ENCODE measurements around the gene NRP1.

Gene NRP1

DNA sequence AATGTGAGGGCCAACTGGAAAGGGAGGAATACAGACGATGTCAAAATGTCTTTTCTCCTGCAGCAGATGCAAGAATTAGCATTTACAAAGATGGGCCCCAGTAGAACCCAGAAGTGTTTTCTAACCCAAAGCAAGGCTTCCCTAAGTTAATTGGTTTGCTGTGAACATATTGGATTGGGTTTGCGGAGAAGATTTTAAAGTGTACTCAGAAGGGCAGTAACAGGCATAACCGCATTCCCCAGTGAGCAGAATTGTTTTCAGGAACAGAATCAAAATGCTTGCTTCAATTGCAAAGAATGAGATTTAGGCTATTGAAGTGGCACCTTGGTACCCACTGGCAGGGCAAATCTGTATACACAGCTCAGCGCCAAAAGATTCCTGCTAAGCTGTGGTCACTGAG lies 78.0 kb downstream of the NRP1 start:
- no peak for FAIRE-seq

DNA sequence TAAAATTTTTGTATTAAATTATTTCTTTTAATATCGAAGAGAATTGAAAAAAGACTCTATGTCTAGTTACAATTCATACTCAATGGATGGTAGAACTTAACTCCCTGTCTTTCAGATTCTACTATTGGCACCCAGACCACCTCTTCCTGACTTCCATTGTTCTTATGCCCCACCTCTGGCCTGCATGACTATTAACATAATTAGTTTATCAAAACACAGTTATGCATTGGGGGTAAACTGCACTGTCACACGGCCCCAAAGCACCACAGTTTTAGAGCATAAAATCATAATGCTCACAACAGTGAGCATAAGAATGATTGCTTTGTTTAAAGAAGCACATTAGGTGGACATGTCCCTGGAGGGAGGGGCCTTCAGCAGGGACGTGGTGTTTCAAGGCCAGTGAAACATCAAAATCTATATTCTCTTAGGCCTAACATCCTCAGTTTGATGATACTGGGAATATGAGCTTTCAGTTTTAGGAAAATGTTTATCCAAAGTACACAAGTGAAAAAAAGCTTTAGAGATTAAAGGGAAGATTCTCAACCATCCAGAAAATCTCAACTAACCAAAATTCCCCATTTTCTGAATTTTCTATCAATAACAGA lies 79.8 kb downstream of the NRP1 start:
- no peak for FAIRE-seq

DNA sequence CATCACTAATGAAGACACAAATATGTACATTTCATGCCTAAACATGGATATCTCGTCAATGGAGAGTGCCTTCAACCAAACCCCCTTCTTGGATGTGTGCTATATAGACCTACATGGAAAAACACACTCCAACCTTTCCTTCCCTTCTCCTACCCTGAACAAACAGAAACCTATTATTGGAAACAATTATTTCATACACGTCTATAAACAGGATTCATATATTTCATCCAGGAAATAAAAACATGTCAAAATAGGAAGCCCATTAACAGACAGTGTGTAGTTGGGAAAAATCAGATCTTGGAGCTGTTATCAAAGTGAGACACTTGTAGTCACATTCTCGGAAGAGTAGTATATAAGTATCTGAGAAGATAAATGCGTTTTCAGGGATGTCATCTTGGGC lies 81.1 kb downstream of the NRP1 start:
- no peak for FAIRE-seq

DNA sequence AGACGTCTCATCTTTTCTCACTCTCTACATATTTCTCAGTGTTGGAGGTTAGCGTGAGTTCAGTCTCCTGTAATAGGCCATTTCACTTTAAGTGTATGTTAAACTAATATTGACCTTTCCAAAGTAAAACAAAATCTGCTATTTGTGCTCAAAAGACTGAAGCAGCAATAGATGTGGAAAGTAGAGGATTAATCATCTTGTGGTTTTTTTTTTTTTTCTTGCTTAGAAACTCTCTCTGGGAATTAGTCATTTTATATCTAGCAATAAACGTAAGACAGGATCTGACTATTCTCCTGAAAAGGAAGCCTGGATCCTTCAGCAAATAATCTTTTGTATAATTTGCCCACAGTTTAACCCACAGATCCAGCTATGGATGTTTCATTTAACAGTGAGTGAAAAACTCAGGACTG lies 81.7 kb downstream of the NRP1 start:
- no peak for FAIRE-seq

DNA sequence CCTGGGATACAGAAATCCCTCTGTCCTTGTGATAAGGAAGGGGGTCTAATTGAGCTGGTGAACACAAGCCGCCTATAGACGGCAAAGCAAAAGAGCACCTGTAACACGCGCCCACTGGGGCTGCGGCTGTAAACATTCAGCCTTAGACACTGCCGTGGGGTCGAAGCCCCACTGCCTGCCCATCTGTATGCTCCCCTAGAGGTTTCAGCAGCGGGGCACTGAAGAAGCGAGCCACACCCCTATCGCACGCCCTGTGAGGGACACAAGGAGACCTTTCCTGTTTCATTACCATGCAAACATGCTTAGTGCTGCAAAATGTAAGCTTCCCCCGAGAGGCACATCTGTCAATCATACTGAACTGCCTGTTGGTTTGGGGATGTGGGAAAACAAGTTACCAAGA lies 82.1 kb downstream of the NRP1 start:
- no peak for FAIRE-seq

DNA sequence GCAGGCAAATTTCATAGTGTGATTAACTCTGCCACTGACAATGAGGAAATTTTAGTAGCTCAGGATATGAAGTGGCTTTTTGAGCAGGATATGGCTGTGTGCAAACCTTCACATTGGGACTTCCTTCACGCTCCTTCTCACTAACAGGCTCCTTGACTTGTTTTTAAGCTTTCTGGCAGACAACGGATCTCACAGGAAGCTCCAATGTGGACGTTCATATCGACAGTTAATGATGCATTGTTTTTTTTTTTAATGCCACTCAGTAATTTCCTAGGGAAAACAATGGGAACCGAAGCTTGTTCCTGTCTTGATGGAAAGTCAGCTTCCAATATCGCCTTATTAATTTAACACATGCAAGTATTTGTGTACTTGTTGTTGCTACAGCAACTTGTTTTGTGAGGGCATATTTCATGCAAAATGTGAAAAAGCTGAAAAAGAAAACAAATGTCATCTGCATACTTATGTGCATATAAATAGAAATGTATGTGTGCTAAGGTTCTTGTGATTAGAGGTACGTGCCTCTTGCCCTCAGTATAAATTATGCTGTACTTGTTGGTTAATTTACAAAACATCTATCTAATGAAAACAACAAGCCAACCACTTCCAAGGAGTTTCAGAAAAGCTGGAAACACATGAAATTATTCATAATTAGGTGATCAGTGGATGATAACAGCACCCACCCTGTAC lies 84.7 kb downstream of the NRP1 start:
- no peak for FAIRE-seq

DNA sequence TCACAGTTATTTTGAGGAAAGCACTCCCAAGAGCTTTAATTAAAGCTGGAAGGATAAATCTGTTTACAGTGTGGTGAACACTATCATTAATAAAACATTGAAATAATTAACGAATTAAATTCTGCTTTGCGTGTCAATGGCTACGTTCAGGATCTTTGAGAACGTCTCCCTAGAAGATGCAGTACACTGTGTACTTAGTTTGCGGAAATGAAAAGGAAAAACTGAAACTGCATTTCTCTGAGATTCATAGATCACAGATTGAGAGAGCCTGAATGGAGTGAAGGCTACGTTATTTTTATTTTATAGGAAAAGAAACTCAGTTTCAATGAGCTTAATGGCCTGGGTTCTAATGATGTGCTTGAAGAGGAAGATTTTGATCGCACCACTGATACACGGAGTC lies 85.3 kb downstream of the NRP1 start:
- FAIRE-seq = no peak

DNA sequence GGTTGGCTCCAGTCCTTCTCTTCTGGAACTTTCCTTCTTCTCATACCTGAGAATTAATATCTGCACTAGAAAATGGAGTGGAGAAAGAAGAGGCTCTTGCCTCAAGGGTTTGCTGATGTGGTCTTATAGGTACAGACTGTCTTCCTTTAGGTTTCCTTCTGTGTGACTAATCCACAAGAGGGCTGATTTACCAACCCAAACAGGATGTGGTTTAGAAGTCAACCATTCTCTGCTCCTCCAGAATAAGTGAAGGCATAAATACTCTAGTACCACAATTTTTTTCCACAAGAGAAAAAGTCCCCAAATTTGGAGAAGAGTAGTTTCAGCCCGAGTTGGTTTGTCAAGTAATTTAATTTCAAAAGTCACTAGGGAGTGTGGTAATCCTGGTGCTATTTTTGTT lies 85.8 kb downstream of the NRP1 start:
- FAIRE-seq = no peak

DNA sequence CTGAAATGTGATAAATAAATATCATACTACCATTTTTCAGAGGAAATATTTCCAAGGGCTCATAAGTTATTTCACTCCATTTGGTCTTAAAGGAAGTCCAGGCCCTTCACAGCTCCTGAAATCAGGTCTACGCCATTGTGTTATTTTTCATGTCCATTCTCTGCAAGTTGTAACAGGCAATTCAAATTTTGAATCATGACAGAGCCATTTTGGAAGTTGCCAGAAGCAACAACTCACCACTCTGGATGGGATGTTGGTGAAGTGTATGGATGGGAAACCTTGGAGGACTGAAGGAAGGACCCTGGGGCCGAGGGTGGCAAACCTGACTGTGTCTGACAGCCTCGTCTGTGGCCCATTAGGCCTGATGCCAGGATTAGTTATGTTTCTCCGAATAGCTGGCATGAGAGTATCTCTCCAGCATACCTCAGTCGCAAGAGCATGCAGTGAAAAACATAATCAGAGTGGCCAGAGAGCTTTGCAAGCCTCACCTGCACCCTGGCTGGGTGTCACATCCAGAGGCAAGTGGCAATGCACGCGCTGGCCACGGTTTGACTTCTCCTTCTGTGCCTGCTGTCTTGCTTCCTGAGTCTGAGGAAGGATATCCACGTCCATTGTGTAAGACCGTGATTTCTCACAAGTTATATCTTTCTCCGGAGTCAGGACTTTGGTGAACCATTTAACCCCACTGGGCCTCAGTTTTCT lies 87.1 kb downstream of the NRP1 start:
- FAIRE-seq = no peak

DNA sequence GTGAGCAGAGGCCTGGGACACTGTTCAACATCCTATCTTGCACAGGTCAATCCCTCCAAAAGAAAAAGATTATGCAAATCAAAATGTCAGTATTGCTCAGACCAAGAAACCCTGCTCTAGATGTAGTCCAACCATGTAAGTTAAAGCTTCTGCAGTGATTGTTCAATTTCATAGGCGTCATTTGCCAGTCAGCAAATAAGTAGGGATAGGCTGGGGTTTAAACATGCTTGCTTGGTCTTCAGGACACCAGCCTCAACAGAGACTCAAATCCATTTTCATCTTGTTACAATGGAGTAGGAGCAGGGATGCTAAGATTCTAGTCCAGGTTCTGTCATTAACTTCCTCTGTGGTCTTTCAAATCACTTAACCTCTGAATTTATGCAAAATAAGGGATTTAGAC lies 89.1 kb downstream of the NRP1 start:
- FAIRE-seq = no peak

DNA sequence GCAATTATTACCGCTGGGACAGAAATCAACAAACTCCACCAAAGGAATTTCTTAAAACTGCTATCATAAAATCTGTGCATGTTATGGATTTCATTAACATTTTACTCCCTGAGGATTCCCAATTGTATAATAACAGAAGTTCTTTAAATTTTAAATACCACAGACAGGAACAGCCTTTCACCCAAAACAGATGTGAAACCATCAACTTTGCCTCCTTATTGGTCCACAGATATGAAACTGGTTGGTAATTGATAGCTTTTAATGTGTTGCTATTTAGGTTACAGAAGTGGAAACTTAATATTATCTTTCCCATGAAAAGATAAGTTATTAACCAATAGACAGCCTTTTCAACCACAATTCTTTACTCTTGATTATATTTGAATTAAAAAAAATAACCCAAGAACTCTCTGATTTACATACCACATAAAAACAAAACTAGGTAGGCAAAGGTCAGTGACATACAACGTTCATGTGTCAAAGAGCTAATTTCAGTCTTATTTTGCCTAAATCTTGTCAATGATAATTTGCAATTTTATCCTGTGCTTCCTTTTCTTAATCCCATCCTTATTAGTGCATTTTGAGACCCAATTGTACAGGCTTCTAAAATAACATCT lies 90.0 kb downstream of the NRP1 start:
- no peak for FAIRE-seq

DNA sequence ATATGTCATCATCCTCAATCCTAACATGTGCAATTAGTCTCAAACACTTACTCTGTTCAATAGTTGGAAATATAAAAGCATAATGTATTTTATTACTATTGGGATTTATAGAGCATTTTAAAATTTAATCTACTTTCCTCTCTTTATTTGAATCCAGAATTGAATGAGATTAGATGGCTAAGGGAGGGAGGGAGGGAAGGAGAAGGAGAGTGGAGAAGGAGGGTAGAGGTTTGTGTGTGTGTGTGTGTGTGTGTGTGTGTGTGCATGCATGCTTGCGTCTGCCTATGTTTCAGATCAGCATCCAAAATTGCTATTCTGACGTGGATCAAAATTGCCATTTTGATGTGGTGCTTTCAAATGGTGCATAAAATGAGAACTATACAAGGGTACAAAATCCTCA lies 90.8 kb downstream of the NRP1 start:
- FAIRE-seq = no peak

DNA sequence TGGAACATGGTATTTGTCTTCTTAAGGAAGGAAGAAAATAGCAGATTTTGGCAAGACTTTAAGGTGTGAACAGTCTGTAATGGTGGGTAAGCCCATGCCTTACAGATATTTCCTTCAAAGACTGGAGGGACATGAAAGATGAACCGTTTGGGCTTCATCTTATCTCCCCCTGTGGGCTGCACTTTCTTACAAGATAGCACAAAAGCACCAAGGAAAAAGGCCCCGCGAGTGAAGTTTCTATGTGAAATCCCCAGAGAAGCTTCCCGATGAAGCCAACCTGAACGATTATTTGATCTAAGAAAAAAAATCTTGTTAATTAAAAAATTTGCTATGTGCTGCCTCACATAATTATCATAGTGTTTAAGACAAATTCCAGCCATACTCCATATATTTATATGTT lies 91.5 kb downstream of the NRP1 start:
- FAIRE-seq = no peak

DNA sequence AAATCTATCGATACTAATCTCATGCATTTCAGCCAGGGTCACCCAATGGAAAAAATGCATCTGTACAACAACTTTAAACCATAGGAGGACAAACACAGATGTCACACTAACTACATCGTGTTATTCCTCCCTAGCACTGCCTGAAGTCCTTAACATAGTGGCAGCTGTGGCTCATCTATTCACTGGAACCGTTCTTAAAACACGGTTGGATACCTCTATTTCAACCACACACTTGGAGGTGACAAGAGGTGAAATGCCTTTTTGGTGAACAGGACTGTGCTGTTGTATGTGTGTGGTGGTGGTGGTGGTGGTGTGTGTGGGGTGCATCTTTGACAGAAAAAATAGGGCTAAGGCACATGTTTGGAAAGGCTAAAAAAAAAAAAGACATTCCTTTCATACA lies 93.1 kb downstream of the NRP1 start:
- FAIRE-seq = no peak

DNA sequence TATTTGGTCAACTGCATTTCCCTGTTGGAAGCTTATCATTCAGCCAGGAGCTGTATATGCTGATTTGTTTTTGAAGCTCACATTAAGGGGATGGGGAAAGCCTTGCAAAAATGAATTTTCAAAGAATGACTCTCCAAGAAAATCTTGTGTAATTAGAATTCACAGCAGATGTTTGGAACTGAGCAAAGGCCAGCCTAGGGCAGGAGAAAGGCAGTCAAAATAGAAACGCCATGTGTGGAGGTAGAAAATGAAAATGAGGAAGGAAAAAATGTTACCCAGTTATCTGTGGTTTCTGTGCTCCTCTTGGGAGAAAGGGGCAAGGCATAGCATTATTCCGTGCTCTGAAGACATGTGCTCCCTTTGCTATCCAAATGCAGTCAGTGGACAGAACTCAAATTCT lies 93.5 kb downstream of the NRP1 start:
- FAIRE-seq = no peak

DNA sequence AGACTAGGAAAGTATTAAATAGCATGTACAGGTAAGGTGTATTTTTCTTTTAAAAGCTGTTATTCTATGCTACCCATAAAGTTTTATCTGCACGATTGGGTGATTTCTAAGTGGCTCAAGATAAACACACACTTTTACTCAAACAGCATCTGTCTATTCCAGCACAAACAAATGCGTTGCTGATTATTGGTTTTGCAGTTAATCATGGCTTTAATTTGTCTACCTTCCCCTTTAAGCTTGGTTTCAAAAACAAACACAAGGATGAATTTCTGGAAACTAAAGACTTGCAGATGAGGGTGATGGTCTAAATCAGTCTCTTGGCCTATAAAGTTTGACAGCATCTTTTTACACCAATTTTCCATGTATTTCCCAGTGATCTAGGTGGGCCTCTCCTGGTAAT lies 94.2 kb downstream of the NRP1 start:
- FAIRE-seq = no peak

DNA sequence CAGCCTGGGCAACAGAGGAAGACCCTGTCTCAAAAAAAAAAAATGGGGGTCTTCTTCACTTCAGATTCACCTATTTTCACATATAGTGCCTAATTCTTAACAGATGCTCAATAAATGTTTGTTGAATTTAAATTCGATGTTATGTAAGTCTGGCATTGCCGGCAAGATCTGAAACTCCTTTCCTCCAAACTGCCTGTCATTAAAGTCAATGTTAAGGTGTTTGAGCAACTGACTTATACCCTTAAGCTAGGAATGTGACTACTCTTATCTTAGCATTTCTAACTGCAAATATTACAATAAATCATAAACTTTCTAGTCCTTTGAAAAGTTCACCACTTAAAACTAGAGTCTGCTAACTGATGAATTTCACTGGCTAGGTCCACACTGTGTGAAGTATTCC lies 95.2 kb downstream of the NRP1 start:
- FAIRE-seq = no peak

DNA sequence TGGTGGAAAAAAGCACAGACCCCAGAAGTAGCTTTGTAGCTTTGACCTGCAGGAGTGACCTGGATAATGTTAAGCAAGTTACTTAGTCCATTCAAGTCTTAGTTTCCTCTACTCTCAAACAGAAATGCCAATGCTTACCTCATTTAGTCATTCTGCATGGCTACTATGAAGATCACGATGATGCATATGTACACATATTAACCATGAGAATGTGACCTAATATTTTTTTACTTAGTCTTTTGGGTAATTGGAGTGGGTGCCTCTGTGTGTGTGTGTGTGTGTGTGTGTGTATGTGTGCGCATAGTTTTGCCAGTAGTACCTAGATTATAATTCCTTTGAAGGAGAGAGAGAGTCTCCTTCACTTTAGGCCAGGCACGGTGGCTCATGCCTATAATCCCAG lies 95.8 kb downstream of the NRP1 start:
- no peak for FAIRE-seq

DNA sequence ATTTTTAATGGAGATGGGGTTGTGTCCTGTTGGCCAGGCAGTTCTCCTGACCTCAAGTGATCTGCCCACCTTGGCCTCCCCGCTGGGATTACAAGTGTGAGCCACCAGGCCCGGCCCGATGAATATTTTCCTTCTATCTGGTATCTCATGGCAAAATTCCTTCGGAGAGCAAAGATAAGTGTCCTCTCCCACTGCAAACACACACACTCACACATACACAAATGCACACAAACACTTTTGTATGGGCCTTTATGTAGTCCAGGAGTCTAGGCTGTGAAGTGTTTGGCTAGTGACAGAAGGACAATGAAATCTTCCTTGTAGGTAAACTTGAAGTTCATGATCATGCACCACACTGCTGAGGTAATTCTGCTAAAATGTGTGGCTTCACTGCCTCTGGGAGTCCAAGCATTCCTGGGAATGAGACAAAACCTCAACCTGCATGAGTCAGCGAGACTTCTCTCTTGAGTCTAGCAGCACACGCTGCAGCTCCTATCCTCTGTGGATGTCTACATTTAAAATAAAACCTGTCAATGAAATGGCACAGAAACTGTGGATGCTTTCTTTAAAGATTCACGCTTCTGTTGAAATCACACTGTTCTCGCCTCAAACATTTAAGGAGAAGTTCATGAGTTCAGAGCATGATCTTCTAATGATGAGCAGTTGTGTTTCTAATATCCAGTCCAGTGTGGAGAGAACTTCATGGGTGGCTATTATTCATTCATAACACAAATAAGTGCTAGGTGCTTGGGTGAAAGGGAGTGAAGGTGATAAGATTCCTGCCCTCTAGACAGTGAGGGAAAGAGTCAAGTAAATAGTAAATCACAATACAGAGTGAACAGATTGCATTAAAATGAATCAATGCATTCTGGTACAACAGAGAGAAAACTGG lies 96.5 kb downstream of the NRP1 start:
- no peak for FAIRE-seq

DNA sequence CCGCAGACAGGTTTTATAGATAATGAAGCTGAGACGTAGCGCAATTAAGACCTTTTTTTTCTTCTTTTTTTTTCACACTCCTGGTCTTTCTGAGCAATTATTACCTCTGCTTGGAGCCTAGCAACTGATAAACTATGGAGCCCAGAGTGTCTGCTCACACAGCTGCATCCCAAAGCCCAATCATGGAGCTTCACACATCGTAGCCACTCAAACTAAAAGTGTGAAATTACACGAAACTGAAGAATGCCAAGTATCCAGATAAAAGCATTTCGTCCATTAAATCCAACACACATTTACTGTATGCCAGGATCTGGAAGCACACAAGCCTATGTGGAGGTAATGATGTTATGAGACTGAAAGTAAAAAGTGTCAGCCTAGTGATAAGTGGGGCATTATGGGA lies 97.6 kb downstream of the NRP1 start:
- no peak for FAIRE-seq

DNA sequence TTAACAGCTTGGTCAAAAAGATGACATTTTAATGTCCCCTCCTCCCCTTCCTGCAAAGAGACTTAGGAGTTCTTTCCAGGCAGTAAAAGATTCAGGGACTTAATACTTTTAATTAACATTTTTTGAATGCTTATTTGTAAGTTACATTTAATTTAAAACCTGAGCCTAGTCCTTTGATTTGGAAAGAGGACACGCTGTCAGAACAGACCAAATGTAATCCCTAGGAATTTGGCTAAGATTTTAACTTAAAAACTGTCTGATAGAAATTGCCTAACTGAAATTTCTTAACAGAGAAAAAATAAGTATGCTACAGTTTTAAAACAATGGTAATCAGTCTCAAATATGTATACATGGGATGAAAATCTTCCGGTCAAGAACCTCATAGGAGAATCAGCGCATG lies 98.5 kb downstream of the NRP1 start:
- no peak for FAIRE-seq

DNA sequence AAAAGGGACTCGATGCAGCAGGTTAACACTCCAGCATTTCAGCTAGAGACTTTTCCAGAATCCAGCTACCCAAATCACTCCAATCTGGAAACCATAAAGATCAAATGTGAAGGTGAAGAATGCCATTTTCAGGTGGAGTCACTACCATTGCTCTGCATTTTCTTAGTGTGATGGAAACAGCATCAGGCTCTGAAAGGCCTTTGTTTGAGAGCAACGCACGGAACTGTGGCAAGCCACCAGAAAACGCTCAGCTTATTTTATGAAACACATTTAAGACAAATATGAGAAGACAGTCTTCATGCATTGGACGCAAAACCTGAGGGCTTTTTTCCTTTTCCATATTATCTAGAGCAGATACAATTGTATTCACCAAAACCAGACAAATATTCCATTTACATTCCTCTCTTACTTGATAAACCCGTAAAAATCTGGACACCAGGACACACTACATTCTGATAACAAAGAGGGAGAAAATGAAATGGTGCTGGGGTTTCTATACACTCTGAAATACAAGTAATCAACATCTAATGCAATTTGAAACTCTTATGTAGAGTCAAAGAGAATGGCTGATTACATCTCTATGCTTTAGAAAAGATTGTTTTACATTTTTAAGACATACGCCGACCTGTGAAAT lies 99.1 kb downstream of the NRP1 start:
- no peak for FAIRE-seq

DNA sequence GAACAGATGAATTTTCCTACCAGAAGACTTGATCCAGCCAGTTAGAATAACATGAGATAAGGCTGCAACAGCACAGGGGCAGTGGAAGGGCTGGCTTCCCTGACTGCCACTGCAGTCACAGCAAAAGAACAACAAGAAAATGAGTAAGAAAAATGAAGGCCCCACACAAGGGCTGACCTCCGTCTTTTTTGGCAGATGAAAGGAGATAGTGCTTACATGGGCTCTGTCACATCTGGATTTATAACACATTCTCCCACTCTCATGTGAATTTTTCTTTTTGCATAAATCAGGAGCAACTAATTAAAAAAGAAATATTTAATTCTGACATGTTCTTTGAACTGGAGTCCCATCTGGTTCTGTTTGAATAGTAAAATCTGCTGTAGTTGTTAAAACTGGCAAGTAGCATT lies 99.6 kb downstream of the NRP1 start:
- no peak for FAIRE-seq

All from G401.6 (cell line).